Testis (tissue), 2 donors: ENCODE results near the gene TMBIM6.

Experiments used
- POLR2A ChIP-seq: fragments of 450-650 bp; IDR thresholded peaks from one replicate; pipeline ENCODE4 v1.6.1; 2017; ENCODE audit warnings: antibody characterized with exemption, mild to moderate bottlenecking, moderate library complexity
- TF ChIP-seq, protein P1 (sequence below), 3 experiments: fragments of 450-650 bp in 2 of 3; fragments of 200-600 bp in 1 of 3; sonication (generic) in 1 of 3; IDR thresholded peaks; one replicate each; pipeline ENCODE4 v1.5.1; 2016 to 2019; ENCODE audit warnings: antibody characterized with exemption in 3 of 3, mild to moderate bottlenecking in 2 of 3, moderate library complexity in 1 of 3

DNA sequence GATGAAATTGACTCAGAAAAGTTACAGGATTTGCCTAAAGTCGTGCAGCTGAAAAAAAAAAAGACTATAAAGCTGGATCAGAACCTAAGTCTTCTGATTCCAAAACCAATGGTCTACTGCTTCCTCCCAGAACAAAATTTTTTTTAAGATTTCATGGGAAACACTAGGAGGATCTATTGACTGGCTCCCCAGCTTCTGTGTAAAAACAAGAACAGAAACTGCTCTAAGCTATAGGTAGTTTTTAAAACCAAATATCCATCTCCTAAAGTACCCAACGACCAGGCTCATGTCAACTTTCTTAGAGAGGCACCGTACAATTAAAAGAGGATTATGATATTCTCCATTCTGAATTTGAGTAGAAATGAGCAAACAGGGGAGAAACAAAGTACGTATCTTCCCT, 43.5 kb upstream of the TMBIM6 start:
- TF ChIP-seq, protein P1, sequence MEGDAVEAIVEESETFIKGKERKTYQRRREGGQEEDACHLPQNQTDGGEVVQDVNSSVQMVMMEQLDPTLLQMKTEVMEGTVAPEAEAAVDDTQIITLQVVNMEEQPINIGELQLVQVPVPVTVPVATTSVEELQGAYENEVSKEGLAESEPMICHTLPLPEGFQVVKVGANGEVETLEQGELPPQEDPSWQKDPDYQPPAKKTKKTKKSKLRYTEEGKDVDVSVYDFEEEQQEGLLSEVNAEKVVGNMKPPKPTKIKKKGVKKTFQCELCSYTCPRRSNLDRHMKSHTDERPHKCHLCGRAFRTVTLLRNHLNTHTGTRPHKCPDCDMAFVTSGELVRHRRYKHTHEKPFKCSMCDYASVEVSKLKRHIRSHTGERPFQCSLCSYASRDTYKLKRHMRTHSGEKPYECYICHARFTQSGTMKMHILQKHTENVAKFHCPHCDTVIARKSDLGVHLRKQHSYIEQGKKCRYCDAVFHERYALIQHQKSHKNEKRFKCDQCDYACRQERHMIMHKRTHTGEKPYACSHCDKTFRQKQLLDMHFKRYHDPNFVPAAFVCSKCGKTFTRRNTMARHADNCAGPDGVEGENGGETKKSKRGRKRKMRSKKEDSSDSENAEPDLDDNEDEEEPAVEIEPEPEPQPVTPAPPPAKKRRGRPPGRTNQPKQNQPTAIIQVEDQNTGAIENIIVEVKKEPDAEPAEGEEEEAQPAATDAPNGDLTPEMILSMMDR (IDR thresholded peaks at IDR 0.05) = no peak
- TF ChIP-seq POLR2A = no peak
